Measurements from ENCODE around the gene KRT9.
"Not testable (repeated sequence)": the region's sequence is repeated elsewhere in the genome, so short reads cannot be mapped to it uniquely, and the experiment has no call there.

KRT9 gene

GRCh38 chr17:41571561-41572434 lies at the start of gene KRT9:
Gene KRT9 (minus strand): TSS chr17:41572059. CDS start chr17:41571992, 67 bp downstream.
- DNase-seq, result no peak

- not testable (repeated sequence) for DNase-seq
These were observed 49.6 kb upstream of the KRT9 start for GRCh38 chr17:41621435-41621817.

- DNase-seq, result no peak
These were observed 49.0 kb upstream of the KRT9 start for GRCh38 chr17:41620583-41621434.

GRCh38 chr17:41619927-41620582 lies 48.2 kb upstream of the KRT9 start:
- not testable (repeated sequence) for DNase-seq

GRCh38 chr17:41619036-41619926 lies 47.4 kb upstream of the KRT9 start:
- DNase-seq, result no peak

- DNase-seq, result no peak
These were observed 46.6 kb upstream of the KRT9 start for GRCh38 chr17:41618341-41619035.

GRCh38 chr17:41617698-41618097 lies 45.8 kb upstream of the KRT9 start:
- DNase-seq, result no peak

- no peak for DNase-seq
These were observed 45.3 kb upstream of the KRT9 start for GRCh38 chr17:41617136-41617535.

GRCh38 chr17:41616486-41616885 lies 44.6 kb upstream of the KRT9 start:
- DNase-seq, result not testable (repeated sequence)

- DNase-seq, result no peak
These were observed 43.6 kb upstream of the KRT9 start for GRCh38 chr17:41615454-41615853.

GRCh38 chr17:41614767-41615166 lies 42.9 kb upstream of the KRT9 start:
- not testable (repeated sequence) for DNase-seq

GRCh38 chr17:41614098-41614497 lies 42.2 kb upstream of the KRT9 start:
- DNase-seq, result no peak

GRCh38 chr17:41613277-41614082 lies 41.6 kb upstream of the KRT9 start:
- DNase-seq, result no peak

- DNase-seq, result not testable (repeated sequence)
These were observed 40.7 kb upstream of the KRT9 start, which contains the start of gene KRT16 for GRCh38 chr17:41612376-41613160. Gene KRT16 (minus strand): TSS chr17:41612767. CDS start chr17:41612688, 79 bp downstream.

- no peak for DNase-seq
These were observed 39.2 kb upstream of the KRT9 start for GRCh38 chr17:41610965-41611640.

GRCh38 chr17:41610061-41610517 lies 38.2 kb upstream of the KRT9 start:
- DNase-seq, result not testable (repeated sequence)

- not testable (repeated sequence) for DNase-seq
These were observed 35.1 kb upstream of the KRT9 start for GRCh38 chr17:41606930-41607329.

GRCh38 chr17:41602524-41602923 lies 30.7 kb upstream of the KRT9 start:
- DNase-seq, result no peak

- DNase-seq, result no peak
These were observed 28.5 kb upstream of the KRT9 start for GRCh38 chr17:41600318-41600717.
